ENCODE results near the gene MAMDC4. TPM values are rescaled to one million over a fixed set of nuclear protein-coding genes. Genes with fewer than 3 reads are reported as not detected.

The MAMDC4 gene
- total RNA-seq, 1 donor from 2014 or later: 3.2 TPM

DNA sequence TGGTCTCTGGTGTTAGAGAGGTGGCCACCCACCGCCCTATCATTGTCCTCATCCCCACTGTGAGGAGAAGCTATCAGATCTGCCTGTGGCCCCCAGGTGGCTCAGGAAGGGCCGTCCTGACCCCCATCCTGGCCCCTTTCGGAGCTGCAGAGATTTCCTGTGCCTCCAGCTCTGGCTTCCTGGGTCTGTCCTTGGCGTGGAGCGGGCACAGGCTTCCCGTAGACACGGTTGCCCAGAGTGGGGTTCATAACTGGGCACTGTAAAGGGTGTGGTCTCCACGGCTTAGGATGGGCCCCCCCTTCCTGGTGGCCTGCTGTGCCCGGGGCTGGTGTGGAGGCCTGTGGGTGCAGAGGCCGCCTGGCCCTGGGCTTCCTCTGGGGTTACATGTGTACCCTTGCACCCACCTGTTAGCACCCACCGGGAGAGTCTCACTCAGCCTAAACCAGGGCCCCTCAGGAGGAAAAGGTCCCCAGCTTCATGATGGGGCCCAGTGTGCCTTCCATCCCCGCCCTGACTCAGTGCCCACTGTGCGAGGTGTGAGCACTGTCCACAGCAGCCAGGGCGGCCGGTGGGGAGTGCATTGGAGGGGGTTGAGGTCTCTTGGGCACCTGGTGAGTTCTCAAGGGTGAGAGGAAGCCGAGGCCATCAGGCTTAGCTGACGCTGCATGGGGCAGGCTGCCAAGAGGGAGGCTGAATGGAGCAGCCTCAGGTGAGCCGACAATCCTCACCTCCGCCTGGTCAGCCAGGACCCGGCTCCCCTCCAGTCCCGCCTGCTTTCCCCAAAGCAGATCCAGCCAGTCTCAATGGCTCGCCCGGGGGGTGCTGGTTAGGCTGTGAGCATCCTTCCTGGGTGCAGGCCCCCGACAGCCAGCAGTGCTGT is 25.2 kb upstream of the MAMDC4 start:
- DNase-seq (ENCODE audit: extremely low spot score in 2 of 2): no peak
- no peak overlapping the region for H3K4me3 ChIP-seq
- H3K27ac ChIP-seq: no peak overlapping the region
- no peaks in the 10 kb centered on the region for H3K27me3 ChIP-seq
- no peaks in the 10 kb centered on the region for H3K9me3 ChIP-seq
- H3K4me1 ChIP-seq: peaks cover 5% of the 10 kb centered on the region
- H3K36me3 ChIP-seq: peaks cover 0 to 55% of the 10 kb centered on the region in 2 donors
- TF ChIP-seq, protein P1, sequence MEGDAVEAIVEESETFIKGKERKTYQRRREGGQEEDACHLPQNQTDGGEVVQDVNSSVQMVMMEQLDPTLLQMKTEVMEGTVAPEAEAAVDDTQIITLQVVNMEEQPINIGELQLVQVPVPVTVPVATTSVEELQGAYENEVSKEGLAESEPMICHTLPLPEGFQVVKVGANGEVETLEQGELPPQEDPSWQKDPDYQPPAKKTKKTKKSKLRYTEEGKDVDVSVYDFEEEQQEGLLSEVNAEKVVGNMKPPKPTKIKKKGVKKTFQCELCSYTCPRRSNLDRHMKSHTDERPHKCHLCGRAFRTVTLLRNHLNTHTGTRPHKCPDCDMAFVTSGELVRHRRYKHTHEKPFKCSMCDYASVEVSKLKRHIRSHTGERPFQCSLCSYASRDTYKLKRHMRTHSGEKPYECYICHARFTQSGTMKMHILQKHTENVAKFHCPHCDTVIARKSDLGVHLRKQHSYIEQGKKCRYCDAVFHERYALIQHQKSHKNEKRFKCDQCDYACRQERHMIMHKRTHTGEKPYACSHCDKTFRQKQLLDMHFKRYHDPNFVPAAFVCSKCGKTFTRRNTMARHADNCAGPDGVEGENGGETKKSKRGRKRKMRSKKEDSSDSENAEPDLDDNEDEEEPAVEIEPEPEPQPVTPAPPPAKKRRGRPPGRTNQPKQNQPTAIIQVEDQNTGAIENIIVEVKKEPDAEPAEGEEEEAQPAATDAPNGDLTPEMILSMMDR (IDR thresholded peaks at IDR 0.05): no peak
- TF ChIP-seq POLR2A (IDR thresholded peaks at IDR 0.05) (no peak), POLR2AphosphoS5 (IDR thresholded peaks at IDR 0.05; ENCODE audit: insufficient read depth in 1 of 2, low read depth in 1 of 2) (no peak)
- intact Hi-C loops (cut with DNase I): no loop called here

DNA sequence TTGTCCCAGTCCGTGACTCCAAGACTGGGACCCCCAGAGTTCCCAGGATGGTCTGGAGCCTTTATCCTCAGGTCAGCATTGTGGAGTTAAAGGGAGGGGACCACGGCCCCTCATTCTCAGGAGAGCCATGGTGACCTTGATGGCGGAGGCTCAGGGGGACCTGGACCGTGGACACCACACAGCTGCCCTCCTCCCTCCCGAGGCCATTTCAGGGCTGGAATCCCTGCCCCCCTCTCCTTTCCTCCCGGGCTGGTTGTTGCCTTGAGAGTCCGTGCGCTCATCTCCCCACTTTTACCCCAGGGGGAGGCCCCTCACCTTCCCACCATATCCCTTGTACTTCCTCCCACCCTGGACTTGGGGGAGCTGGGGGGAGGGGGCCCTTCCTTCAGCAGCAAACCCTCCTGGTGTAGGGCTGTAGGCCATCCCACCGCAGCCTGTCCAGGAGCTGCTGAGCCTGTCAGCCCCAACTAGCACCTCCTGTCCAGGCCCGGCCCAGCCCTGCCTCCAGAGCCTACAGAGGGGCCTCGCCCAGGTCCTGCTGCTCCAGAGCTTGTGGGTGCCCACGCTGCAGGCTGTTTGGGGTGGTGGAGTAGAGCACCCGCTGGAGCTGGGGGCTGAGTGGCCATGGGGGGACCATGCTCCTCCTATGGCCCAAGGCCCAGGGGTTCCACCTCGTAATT is 24.2 kb upstream of the MAMDC4 start:
- peaks cover 0 to 64% of the 10 kb centered on the region in 2 donors for H3K36me3 ChIP-seq
- no peaks in the 10 kb centered on the region for H3K27me3 ChIP-seq
- intact Hi-C loops (cut with DNase I): no loop called here
- H3K4me3 ChIP-seq: no peak overlapping the region
- no peaks in the 10 kb centered on the region for H3K4me1 ChIP-seq
- no peak for DNase-seq (ENCODE audit: extremely low spot score in 2 of 2)
- TF ChIP-seq POLR2AphosphoS5 (IDR thresholded peaks at IDR 0.05; ENCODE audit: insufficient read depth in 1 of 2, low read depth in 1 of 2): no peak
- TF ChIP-seq, protein P1 (IDR thresholded peaks at IDR 0.05): no peak
- TF ChIP-seq POLR2A (IDR thresholded peaks at IDR 0.05): no peak
- H3K27ac ChIP-seq: no peak overlapping the region
- no peaks in the 10 kb centered on the region for H3K9me3 ChIP-seq

DNA sequence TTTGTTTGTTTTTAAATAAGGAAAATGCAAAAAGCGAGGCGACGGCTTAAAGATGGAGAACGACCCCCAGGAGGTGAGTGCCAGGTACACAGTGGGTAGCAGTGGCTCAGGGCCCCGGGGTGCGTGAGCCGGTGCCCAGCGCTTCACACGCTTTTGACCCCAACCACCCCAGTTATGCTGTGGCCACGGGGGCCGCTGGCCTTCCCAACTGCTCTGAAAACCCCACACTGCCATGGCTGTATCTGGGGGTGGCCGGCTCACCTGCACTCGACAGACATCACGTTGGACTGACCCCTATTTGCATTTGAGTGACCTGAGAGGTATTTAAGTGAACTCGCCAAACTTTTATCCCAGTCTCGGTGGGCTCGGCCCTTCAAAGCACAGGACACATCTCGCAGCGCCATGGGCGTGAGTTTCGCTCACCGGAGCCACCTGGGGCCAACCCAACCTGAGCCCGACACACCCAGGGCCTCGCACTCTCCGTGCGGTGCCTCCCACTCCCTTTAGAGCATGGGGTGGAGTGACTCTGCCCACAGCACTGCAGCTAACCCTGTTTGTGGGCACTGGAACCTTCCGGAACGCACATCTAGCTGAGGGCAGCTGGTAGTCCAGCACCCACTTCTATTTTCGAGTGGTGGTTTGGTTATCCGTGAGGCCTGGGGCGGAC is 23.5 kb upstream of the MAMDC4 start:
- Histone ChIP-seq H3K27me3 (no peaks in the 10 kb centered on the region), H3K36me3 (peaks cover 0 to 59% of the 10 kb centered on the region in 2 donors), H3K4me3 (no peak overlapping the region), H3K4me1 (no peaks in the 10 kb centered on the region), H3K27ac (no peak overlapping the region), H3K9me3 (no peaks in the 10 kb centered on the region)
- intact Hi-C loops (cut with DNase I): no loop called here
- TF ChIP-seq POLR2A (IDR thresholded peaks at IDR 0.05) (no peak), POLR2AphosphoS5 (IDR thresholded peaks at IDR 0.05; ENCODE audit: insufficient read depth in 1 of 2, low read depth in 1 of 2) (no peak)
- TF ChIP-seq, protein P1 (IDR thresholded peaks at IDR 0.05): no peak
- no peak for DNase-seq (ENCODE audit: extremely low spot score in 2 of 2)

DNA sequence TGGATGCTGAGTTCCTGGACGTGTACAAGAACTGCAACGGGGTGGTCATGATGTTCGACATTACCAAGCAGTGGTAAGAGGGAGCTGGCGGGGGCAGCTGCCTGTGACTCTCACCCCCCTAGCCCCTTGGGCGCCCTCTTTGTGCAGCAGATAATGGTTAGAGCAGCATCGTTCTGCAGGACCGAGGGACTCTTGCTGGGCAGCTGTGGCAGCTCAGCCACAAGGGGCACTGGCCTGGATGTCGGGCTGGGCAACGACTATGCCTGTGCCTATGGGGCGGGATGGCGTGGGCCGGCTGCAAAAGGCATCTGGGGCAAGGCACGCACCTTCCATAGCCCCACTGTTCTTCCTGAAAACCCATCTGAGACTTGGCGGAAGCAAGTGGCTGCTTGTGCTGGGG is 22.7 kb upstream of the MAMDC4 start:
- no peaks in the 10 kb centered on the region for H3K9me3 ChIP-seq
- intact Hi-C loops (cut with DNase I): no loop called here
- H3K4me1 ChIP-seq: no peaks in the 10 kb centered on the region
- no peak overlapping the region for H3K27ac ChIP-seq
- no peak overlapping the region for H3K4me3 ChIP-seq
- H3K36me3 ChIP-seq: peaks cover 0 to 54% of the 10 kb centered on the region in 2 donors
- no peak for DNase-seq (ENCODE audit: extremely low spot score in 2 of 2)
- no peak for TF ChIP-seq POLR2AphosphoS5 (IDR thresholded peaks at IDR 0.05; ENCODE audit: insufficient read depth in 1 of 2, low read depth in 1 of 2)
- no peaks in the 10 kb centered on the region for H3K27me3 ChIP-seq
